H54 (cell line): Measurements from ENCODE around the gene SCP2D1.

ENCODE experiments used
- DNase-seq: peaks from one replicate; pipeline ENCODE4 v3.0.0; 2011; ENCODE audit warnings: low spot score, mixed read lengths; ENCODE audit not compliant: insufficient read length
- FAIRE-seq: peaks from 3 replicates; lab custom pipeline; 2011; peaks lifted over from hg19 to GRCh38; lab: Jason Lieb, UNC
- POLR2A ChIP-seq: IDR thresholded peaks from 2 replicates; pipeline ENCODE4 v1.6.1; 2011; ENCODE audit warnings: low read depth, mild to moderate bottlenecking, low read length

SCP2D1 gene

DNA sequence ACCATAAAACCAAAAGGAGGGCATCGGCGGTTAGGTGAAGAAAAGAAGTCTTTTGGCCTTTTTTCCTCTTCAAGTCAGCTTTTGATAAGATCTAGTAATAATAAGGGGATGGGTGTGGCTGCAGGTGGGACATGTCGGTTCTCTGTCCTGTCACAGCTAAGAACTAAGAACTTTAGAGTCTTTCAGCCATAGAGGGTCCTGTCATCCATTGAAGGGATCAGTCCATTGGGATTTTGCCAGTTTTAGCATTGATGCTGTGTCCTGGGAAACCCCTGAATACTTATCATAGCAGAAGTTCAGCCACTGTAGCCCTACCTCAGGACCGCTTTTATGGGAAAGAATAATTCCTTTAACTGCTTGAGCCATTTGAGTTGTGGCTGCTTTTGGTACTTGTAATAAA lies 18.2 kb upstream of the SCP2D1 start:
- DNase-seq (no peak), FAIRE-seq (no peak)
- TF ChIP-seq POLR2A: no peak

GRCh38 chr20:18796282-18796833 lies 17.2 kb upstream of the SCP2D1 start:
- DNase-seq: no peak
- FAIRE-seq: no peak
- TF ChIP-seq POLR2A: no peak

DNA sequence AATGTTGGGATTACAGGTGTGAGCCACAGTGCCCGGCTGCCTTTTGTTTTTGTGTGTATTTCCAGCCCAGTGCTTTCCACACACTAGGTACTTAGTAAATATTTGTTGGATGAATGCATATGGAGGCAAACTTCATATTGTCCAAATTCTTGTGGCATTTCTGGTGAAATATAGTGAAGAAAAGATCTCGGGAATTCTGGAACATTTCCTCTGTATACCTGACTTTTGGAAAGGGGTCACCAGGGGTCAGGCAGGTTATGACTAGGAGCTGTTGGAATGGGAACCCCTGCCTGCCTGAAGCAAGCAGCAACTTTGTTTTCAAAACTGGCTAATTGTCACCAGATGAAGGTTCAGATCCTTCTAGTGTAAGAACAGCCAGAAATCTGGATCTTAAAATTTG lies 12.1 kb upstream of the SCP2D1 start:
- DNase-seq (no peak), FAIRE-seq (no peak)
- no peak for TF ChIP-seq POLR2A

GRCh38 chr20:18802012-18802634 lies 11.5 kb upstream of the SCP2D1 start:
- no peak for FAIRE-seq
- no peak for TF ChIP-seq POLR2A
- no peak for DNase-seq

- no peak for TF ChIP-seq POLR2A
- FAIRE-seq (no peak), DNase-seq (no peak)
Observed at GRCh38 chr20:18805881-18806280, 7.7 kb upstream of the SCP2D1 start.

DNA sequence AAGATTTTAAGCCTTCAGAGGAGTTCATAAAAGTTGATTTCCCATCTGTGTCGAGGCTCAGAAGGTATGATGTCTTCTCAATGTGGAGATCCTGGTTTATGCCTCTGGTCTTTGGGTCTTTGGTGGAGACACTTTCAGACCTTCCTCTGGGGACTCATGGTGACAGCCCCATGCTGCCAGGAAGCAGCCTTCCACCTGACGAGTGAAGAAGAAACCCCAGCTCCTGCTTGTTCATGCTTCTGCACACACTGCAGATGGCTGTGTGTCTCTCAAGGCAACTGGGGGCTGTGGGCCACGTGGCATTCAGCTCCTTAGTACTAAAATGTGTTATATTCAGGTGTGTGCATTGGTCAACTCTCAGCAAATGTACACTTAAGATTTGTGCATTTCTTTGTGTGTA lies 4.9 kb upstream of the SCP2D1 start:
- DNase-seq: no peak
- TF ChIP-seq POLR2A: no peak
- no peak for FAIRE-seq

- TF ChIP-seq POLR2A: no peak
- no peak for FAIRE-seq
- DNase-seq: no peak
Observed at GRCh38 chr20:18811186-18811585, 2.4 kb upstream of the SCP2D1 start.

DNA sequence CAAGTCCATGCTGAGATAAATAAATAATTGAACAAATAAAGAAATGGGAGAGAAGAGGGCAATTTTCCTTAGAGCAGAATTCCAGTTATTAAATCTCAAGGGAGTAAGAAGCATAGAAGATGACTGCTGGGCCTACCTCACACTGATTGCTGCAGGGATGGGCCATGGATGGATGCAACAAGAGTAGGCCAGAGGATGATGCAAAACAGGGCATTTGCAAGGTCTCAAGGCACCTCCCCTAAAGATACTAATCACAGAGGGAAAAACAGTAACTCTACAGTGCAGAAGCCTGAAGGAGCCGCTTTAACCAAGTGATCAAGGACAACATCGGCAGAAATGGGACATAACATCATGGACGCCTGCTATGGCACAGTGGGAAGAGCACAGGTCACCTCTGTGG lies 1.7 kb upstream of the SCP2D1 start:
- FAIRE-seq (no peak), DNase-seq (no peak)
- no peak for TF ChIP-seq POLR2A

DNA sequence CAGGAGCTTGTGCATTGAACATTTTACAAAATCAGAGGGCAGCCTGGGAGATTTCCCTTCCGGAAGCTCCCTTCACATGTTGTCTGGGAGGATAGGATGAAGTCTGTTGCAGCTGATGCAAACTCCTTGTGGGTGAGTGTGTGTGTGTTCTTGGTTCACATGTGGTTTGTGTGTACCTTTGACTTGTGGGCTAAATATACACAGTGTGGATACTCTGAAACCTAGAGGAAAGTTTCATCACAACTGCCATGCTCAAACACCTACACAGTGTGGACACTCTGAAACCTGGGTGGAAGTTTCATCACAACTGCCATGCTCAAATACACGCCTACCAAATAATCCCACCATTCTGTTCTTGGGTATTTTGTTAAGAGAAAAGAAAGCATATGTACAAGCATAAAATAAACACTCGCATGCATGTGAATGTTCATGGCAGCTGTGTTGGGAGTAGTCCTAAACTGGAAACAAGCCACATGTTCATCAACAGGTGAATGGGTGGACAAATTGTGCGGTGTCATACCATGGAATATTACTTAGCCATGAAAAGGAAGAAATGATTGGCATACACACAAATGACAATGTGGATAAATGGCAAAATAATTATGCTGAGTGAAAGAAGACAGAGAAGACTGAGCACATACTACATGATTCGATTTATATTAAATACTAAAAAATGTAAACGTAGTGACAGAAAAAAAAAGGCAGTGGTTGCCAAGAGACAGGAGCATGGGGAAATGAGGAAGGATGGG lies 1.8 kb downstream of the SCP2D1 start:
- TF ChIP-seq POLR2A: no peak
- DNase-seq: no peak

DNA sequence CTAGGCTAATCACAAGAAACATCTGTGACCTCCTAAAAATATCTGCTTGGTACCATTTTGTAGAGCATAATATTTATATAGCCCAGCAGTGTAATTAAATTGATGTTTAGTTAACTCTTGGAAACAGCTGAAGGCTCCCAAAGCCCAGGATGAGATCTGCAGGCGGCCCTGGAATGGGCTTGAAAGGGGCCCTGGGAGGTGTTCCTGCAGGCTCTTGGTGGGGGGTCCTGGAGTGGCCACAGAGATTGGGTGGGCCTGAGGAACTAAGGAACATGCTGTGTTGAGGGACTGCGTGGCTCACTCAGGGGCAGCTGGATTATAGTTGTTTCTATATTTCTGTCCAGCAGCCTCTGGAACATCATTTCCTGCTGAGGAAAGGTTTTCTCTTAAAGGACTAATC lies 9.2 kb downstream of the SCP2D1 start:
- TF ChIP-seq POLR2A: no peak
- DNase-seq (no peak), FAIRE-seq (no peak)

More for the DNA sequence above, 1.8 kb downstream of the SCP2D1 start:
- no peak for FAIRE-seq

- DNase-seq: peak; percentile 24
- peak; percentile 23 for FAIRE-seq
- no peak for TF ChIP-seq POLR2A
Observed at GRCh38 chr20:18831830-18832499, 18.4 kb downstream of the SCP2D1 start.

DNA sequence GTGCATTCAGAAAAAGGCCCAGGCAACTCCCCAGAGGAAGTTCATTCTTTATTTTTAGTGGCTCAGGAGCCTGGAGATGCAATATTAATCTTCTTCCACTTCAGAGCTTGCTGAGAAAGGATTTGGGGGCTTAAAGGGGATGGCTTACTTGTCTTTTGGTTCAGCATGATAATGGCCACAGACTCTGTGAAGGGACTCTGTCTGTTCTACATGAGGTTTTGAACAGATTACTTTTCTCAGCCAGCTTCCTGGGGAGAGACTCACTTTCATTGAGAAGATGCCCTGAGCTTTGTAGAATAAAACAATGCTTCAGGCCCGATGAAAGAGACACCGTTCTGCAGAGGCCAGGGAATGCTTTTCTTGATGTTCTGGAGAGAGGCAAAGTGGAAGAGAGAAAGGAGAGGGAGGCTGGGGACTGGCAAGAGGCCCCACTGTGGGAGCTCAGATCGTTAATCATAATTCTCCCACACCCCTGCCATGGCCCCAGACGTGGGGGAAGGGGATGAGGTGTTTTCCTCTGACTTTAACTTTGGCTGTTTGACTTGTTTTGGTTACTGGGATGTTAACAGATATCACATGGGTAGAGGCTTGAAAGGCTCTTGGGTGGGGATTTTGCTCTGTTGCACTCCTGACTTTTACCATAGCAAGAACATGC lies 19.1 kb downstream of the SCP2D1 start:
- FAIRE-seq: no peak
- DNase-seq: no peak
- TF ChIP-seq POLR2A: no peak

GRCh38 chr20:18835466-18836256 lies 22.1 kb downstream of the SCP2D1 start:
- FAIRE-seq: no peak

GRCh38 chr20:18837718-18838117 lies 24.1 kb downstream of the SCP2D1 start:
- no peak for TF ChIP-seq POLR2A
- FAIRE-seq (no peak), DNase-seq (no peak)

More at GRCh38 chr20:18835466-18836256, 22.1 kb downstream of the SCP2D1 start:
- TF ChIP-seq POLR2A: no peak
- no peak for DNase-seq
